Suprapubic skin (tissue), 4 donors: Measurements from ENCODE around the gene LRRC8E. TPM values are rescaled to one million over a fixed set of nuclear protein-coding genes. Genes with fewer than 3 reads are reported as not detected.

ENCODE experiments used
- DNase-seq, 2 donors: peaks; one replicate each; pipeline ENCODE4 v3.0.0-alpha.2; 2019; ENCODE audit warnings: low spot score in 2 of 2
- H3K27ac ChIP-seq: fragments of 200-600 bp; sonication (generic); one replicate; pipeline ENCODE4 v1.5.1; 2019
- H3K27me3 ChIP-seq: fragments of 200-600 bp; sonication (generic); one replicate; pipeline ENCODE4 v1.5.1; 2019
- H3K36me3 ChIP-seq: fragments of 200-600 bp; sonication (generic); one replicate; pipeline ENCODE4 v1.5.1; 2019
- H3K4me1 ChIP-seq: fragments of 200-600 bp; sonication (generic); one replicate; pipeline ENCODE4 v1.5.1; 2019
- H3K4me3 ChIP-seq: fragments of 200-600 bp; sonication (generic); one replicate; pipeline ENCODE4 v1.5.1; 2019; ENCODE audit warnings: mild to moderate bottlenecking
- H3K9me3 ChIP-seq: fragments of 200-600 bp; sonication (generic); one replicate; pipeline ENCODE4 v1.5.1; 2019
- CTCF ChIP-seq, 2 donors: fragments of 200-600 bp in 1 of 2; fragments of 450-650 bp in 1 of 2; sonication (generic) in 1 of 2; IDR thresholded peaks; one replicate each; pipeline ENCODE4 v1.5.1; 2016 to 2019; ENCODE audit warnings: antibody characterized with exemption in 2 of 2, mild to moderate bottlenecking in 1 of 2, moderate library complexity in 1 of 2
- EP300 ChIP-seq: sonication (generic); formaldehyde crosslinking; IDR thresholded peaks from one replicate; pipeline ENCODE4 v1.6.1; 2017; ENCODE audit warnings: antibody characterized with exemption
- POLR2A ChIP-seq, 2 donors: fragments of 450-650 bp; IDR thresholded peaks; one replicate each; pipeline ENCODE4 v1.6.1; 2017; ENCODE audit warnings: antibody characterized with exemption in 2 of 2, mild to moderate bottlenecking in 2 of 2, moderate library complexity in 2 of 2
- POLR2AphosphoS5 ChIP-seq, 3 donors: sonication (generic); formaldehyde crosslinking; IDR thresholded peaks; one replicate each; pipeline ENCODE4 v1.6.1; 2017; ENCODE audit warnings: antibody characterized with exemption in 3 of 3
- WGBS: methylation state at CpG from one replicate; pipeline ENCODE4 v1.1.5; 2018; 5-methylcytosine and 5-hydroxymethylcytosine counted together
- total RNA-seq, 4 donors: library from RNA; depleted of rRNA; stranded (reverse); fragments of >200 nt; gene quantifications; one replicate each; pipeline ENCODE4 v1.1.0, GENCODE V29; 2016

LRRC8E gene
- total RNA-seq, 4 donors from 2014 or later: 15.2 to 41.6 (median 30.9) TPM

GRCh38 chr19:7866399-7867091 lies 21.8 kb upstream of the LRRC8E start:
- peaks cover 3% of the 10 kb centered on the region for H3K36me3 ChIP-seq
- WGBS: 53% methylated on average over 8 of the region's 12 CpGs

GRCh38 chr19:7867092-7867844 lies 21.0 kb upstream of the LRRC8E start:
- Histone ChIP-seq H3K4me3 (no peak overlapping the region), H3K27me3 (peaks cover 10% of the 10 kb centered on the region), H3K36me3 (peaks cover 3% of the 10 kb centered on the region), H3K9me3 (no peaks in the 10 kb centered on the region), H3K4me1 (peaks cover 56% of the 10 kb centered on the region), H3K27ac (no peak overlapping the region)
- no peak for DNase-seq
- TF ChIP-seq POLR2A (IDR thresholded peaks at IDR 0.05) (no peak), CTCF (IDR thresholded peaks at IDR 0.05) (no peak), EP300 (no peak), POLR2AphosphoS5 (IDR thresholded peaks at IDR 0.05) (no peak)
- WGBS: 89% methylated on average over 6 of the region's 9 CpGs

More at GRCh38 chr19:7866399-7867091, 21.8 kb upstream of the LRRC8E start:
- H3K27me3 ChIP-seq: peaks cover 7% of the 10 kb centered on the region
- TF ChIP-seq POLR2AphosphoS5 (IDR thresholded peaks at IDR 0.05) (no peak), EP300 (no peak), CTCF (IDR thresholded peaks at IDR 0.05) (no peak)
- peaks cover 57% of the 10 kb centered on the region for H3K4me1 ChIP-seq
- peak overlapping the region; percentile 39 for H3K27ac ChIP-seq
- no peaks in the 10 kb centered on the region for H3K9me3 ChIP-seq
- no peak for DNase-seq
- no peak overlapping the region for H3K4me3 ChIP-seq

GRCh38 chr19:7868326-7868670 lies 20.0 kb upstream of the LRRC8E start:
- DNase-seq: no peak
- H3K27ac ChIP-seq: peak overlapping the region; percentile 77
- H3K27me3 ChIP-seq: peaks cover 21% of the 10 kb centered on the region
- peaks cover 3% of the 10 kb centered on the region for H3K36me3 ChIP-seq
- H3K9me3 ChIP-seq: no peaks in the 10 kb centered on the region
- TF ChIP-seq POLR2AphosphoS5 (IDR thresholded peaks at IDR 0.05): no peak
- WGBS: 6% methylated on average over 21 of the region's 21 CpGs
- H3K4me1 ChIP-seq: peaks cover 57% of the 10 kb centered on the region
- peak overlapping the region; percentile 51 for H3K4me3 ChIP-seq

GRCh38 chr19:7868671-7869452 lies 19.4 kb upstream of the LRRC8E start:
- peaks cover 26% of the 10 kb centered on the region for H3K27me3 ChIP-seq
- WGBS: 4% methylated on average over 4 of the region's 67 CpGs
- peak in 1 of 2 donors; percentile 85 for DNase-seq

GRCh38 chr19:7869453-7869909 lies 18.8 kb upstream of the LRRC8E start:
- peak in 1 of 2 donors; percentile 85 for DNase-seq
- TF ChIP-seq EP300 (no peak), CTCF (IDR thresholded peaks at IDR 0.05) (peak in 1 of 2 donors; percentile 0), POLR2A (IDR thresholded peaks at IDR 0.05) (no peak), POLR2AphosphoS5 (IDR thresholded peaks at IDR 0.05) (no peak)
- Histone ChIP-seq H3K27me3 (peaks cover 33% of the 10 kb centered on the region), H3K36me3 (no peaks in the 10 kb centered on the region), H3K4me1 (peaks cover 69% of the 10 kb centered on the region), H3K9me3 (no peaks in the 10 kb centered on the region), H3K27ac (peak overlapping the region; percentile 77), H3K4me3 (peak overlapping the region; percentile 51)
- no CpG with 5 or more reads among the region's 47 CpGs for WGBS

More at GRCh38 chr19:7868671-7869452, 19.4 kb upstream of the LRRC8E start:
- H3K4me1 ChIP-seq: peaks cover 62% of the 10 kb centered on the region
- H3K9me3 ChIP-seq: no peaks in the 10 kb centered on the region
- TF ChIP-seq CTCF (IDR thresholded peaks at IDR 0.05) (peak; percentile 70 to 93), EP300 (no peak)
- H3K4me3 ChIP-seq: peak overlapping the region; percentile 51
- no peaks in the 10 kb centered on the region for H3K36me3 ChIP-seq
- H3K27ac ChIP-seq: peak overlapping the region; percentile 77
